Ascending aorta (tissue), 2 donors: ENCODE measurements around the gene SRPK1. TPM values are rescaled to one million over a fixed set of nuclear protein-coding genes. Genes with fewer than 3 reads are reported as not detected.

Experiments
- DNase-seq, 2 donors: peaks; one replicate each; pipeline ENCODE4 v3.0.0-alpha.2; 2019; ENCODE audit warnings: low spot score in 2 of 2
- H3K27ac ChIP-seq, 2 donors: fragments of 200-600 bp; sonication (generic); one replicate each; pipeline ENCODE4 v1.5.1; 2016 to 2017; ENCODE audit warnings: mild to moderate bottlenecking in 1 of 2
- H3K27me3 ChIP-seq: fragments of 200-600 bp; sonication (generic); one replicate; pipeline ENCODE4 v1.5.1; 2017
- H3K36me3 ChIP-seq, 2 donors: fragments of 200-600 bp; sonication (generic); one replicate each; pipeline ENCODE4 v1.5.1; 2016
- H3K4me1 ChIP-seq, 2 donors: fragments of 200-600 bp; sonication (generic); one replicate each; pipeline ENCODE4 v1.5.1; 2016 to 2017; ENCODE audit warnings: mild to moderate bottlenecking in 1 of 2
- H3K4me3 ChIP-seq, 2 donors: fragments of 200-600 bp; sonication (generic); one replicate each; pipeline ENCODE4 v1.5.1; 2016 to 2017; ENCODE audit warnings: mild to moderate bottlenecking in 1 of 2
- H3K9me3 ChIP-seq, 2 donors: fragments of 200-600 bp; sonication (generic); one replicate each; pipeline ENCODE4 v1.5.1; 2016
- intact Hi-C: fragments of 100-400 bp; cut with DNase I; formaldehyde crosslinking; loops from one replicate; pipeline ENCODE4 v1.15.1; 2023
- total RNA-seq: library from RNA; depleted of rRNA; stranded (reverse); fragments of >200 nt; gene quantifications from one replicate; pipeline ENCODE4 v1.1.0, GENCODE V29; 2016
- TF ChIP-seq, protein P1 (sequence below), 3 experiments: fragments of 200-600 bp in 2 of 3; fragments of 450-650 bp in 1 of 3; sonication (generic) in 2 of 3; IDR thresholded peaks; one replicate each; pipeline ENCODE4 v1.5.1; 2016 to 2019; ENCODE audit warnings: antibody characterized with exemption in 3 of 3, mild to moderate bottlenecking in 1 of 3, moderate library complexity in 1 of 3

The SRPK1 gene
- total RNA-seq, 1 donor from 2014 or later: 16.2 TPM

DNA sequence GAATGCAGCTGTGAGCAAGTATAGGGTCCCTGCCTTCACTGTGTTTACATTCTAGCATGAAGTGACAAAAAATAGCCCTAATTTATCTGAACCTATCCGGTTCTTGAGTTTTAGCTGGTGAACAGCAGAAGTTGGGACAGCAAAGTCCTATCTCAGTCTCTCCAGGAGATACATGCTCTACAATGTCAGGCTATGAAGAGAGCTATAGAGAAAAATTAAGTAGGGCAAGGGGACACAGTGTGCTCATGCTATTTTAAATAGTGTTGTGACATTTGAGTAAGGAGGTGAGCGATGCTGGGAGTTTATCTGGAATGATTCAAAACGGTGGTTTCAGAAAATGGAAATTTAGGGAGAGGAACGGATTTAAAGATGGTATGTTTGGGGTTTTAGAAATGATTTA lies 20.4 kb downstream of the SRPK1 start:
- Histone ChIP-seq H3K4me3 (no peak overlapping the region), H3K27ac (no peak overlapping the region), H3K36me3 (peaks cover 2 to 4% of the 10 kb centered on the region in 2 donors), H3K27me3 (no peaks in the 10 kb centered on the region), H3K9me3 (no peaks in the 10 kb centered on the region), H3K4me1 (no peaks in the 10 kb centered on the region)
- TF ChIP-seq, protein P1, sequence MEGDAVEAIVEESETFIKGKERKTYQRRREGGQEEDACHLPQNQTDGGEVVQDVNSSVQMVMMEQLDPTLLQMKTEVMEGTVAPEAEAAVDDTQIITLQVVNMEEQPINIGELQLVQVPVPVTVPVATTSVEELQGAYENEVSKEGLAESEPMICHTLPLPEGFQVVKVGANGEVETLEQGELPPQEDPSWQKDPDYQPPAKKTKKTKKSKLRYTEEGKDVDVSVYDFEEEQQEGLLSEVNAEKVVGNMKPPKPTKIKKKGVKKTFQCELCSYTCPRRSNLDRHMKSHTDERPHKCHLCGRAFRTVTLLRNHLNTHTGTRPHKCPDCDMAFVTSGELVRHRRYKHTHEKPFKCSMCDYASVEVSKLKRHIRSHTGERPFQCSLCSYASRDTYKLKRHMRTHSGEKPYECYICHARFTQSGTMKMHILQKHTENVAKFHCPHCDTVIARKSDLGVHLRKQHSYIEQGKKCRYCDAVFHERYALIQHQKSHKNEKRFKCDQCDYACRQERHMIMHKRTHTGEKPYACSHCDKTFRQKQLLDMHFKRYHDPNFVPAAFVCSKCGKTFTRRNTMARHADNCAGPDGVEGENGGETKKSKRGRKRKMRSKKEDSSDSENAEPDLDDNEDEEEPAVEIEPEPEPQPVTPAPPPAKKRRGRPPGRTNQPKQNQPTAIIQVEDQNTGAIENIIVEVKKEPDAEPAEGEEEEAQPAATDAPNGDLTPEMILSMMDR (IDR thresholded peaks at IDR 0.05): no peak
- no peak for DNase-seq
- intact Hi-C loops: no loop called here

DNA sequence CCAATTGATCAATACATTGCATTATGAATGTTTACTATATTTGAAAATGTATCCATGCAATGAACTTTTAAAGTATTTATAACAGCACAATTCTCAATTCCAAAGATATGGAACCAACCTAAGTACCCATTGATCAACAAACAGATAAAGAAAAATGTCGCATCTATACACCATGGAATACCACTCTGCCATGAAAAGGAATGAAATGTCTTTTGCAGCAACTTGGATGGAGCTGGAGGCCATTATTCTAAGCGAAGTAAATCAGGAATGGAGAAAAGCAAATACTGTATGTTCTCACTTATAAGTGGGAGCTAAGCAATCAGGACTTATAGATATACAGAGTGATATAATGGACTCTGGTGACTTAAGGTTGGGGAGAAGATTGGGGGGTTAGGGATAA lies 22.9 kb downstream of the SRPK1 start:
- no peak overlapping the region for H3K4me3 ChIP-seq
- H3K9me3 ChIP-seq: no peaks in the 10 kb centered on the region
- no peaks in the 10 kb centered on the region for H3K4me1 ChIP-seq
- intact Hi-C loops: no loop called here
- no peak for DNase-seq
- TF ChIP-seq, protein P1 (IDR thresholded peaks at IDR 0.05): no peak
- H3K27me3 ChIP-seq: no peaks in the 10 kb centered on the region
- H3K36me3 ChIP-seq: no peaks in the 10 kb centered on the region
- no peak overlapping the region for H3K27ac ChIP-seq

DNA sequence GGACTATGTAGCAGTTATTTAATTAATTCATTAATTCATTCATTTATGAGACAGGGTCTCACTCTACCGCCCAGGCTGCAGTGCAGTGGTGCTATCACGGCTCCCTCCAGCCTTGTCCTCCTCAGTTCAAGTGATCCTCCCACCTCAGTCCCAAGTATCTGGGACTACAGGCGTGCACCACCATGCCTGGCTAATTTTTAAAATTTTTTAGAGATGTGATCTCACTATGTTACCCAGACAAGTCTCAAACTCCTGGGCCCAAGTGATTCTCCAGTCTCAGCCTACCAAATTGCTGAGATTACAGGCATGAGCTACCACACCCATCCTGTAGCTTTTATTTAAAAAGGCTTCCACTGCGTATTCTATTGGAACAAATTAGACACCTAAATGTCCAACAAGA lies 23.4 kb downstream of the SRPK1 start:
- H3K4me3 ChIP-seq: no peak overlapping the region
- H3K9me3 ChIP-seq: no peaks in the 10 kb centered on the region
- no peak overlapping the region for H3K27ac ChIP-seq
- H3K27me3 ChIP-seq: no peaks in the 10 kb centered on the region
- H3K4me1 ChIP-seq: no peaks in the 10 kb centered on the region
- intact Hi-C loops: no loop called here
- no peaks in the 10 kb centered on the region for H3K36me3 ChIP-seq
- no peak for DNase-seq
- TF ChIP-seq, protein P1 (IDR thresholded peaks at IDR 0.05): no peak

DNA sequence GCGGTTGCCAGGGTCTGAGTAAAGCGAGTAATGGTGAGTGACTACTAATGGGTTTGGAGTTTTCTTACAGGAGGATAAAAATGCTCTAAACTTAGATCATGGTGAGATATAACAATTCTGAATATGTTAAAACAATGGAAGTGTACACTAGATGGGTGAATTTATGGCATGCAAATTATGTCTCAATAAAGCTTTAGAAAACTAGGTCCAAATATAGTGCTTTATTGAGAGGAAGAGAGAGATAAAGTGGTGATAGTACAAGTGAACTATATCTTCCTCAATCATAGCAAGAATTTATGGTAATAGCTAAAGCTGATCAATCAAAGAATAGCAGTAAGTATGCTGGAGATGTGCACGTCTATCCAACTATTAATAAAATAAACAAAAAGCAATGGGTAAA lies 23.9 kb downstream of the SRPK1 start:
- intact Hi-C loops: no loop called here
- H3K9me3 ChIP-seq: no peaks in the 10 kb centered on the region
- DNase-seq: no peak
- TF ChIP-seq, protein P1 (IDR thresholded peaks at IDR 0.05): no peak
- H3K27me3 ChIP-seq: no peaks in the 10 kb centered on the region
- no peaks in the 10 kb centered on the region for H3K4me1 ChIP-seq
- no peaks in the 10 kb centered on the region for H3K36me3 ChIP-seq
- H3K4me3 ChIP-seq: no peak overlapping the region
- no peak overlapping the region for H3K27ac ChIP-seq

DNA sequence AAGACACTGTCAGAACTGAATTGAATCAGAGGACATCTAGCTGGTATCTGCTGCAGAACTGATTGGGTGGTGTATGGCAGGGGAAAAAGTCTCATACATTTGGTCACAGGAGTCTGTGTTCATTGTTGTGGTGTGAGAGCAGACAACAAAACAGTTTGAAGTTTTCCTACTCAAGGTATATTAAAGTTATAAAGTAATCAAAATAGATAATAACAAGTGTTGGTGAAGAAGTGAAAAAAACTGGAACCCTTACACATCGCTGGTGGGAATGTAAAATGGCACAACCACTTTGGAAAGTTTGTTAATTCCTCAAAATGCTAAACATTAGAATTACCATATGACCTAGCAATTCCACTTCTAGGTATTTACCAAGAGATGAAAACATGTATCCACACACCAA lies 24.7 kb downstream of the SRPK1 start:
- Histone ChIP-seq H3K4me3 (no peak overlapping the region), H3K27me3 (no peaks in the 10 kb centered on the region), H3K4me1 (no peaks in the 10 kb centered on the region), H3K27ac (no peak overlapping the region), H3K36me3 (no peaks in the 10 kb centered on the region), H3K9me3 (no peaks in the 10 kb centered on the region)
- DNase-seq: no peak
- TF ChIP-seq, protein P1 (IDR thresholded peaks at IDR 0.05): no peak
- intact Hi-C loops: no loop called here

DNA sequence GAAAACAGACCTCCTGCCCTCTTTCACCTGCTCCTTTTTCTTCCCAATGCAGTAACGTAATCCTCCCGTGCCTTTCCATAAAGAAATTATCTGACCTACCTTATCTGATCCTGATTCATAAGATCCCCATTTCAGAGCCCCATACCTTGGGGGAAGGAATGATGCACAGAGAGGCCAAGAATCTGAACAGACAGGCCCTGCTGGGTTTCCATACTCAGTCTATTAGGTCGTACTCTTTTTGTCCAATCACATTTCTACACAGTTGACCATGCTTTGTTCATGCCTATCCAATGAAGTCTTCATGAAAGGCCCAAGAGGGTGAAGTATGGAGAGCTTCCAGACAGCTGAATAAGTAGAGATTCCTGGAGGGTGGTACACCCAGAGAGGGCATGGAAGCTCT lies 25.3 kb downstream of the SRPK1 start:
- no peaks in the 10 kb centered on the region for H3K36me3 ChIP-seq
- no peak overlapping the region for H3K27ac ChIP-seq
- intact Hi-C loops: no loop called here
- no peak for DNase-seq
- H3K27me3 ChIP-seq: no peaks in the 10 kb centered on the region
- TF ChIP-seq, protein P1 (IDR thresholded peaks at IDR 0.05): no peak
- no peaks in the 10 kb centered on the region for H3K4me1 ChIP-seq
- H3K9me3 ChIP-seq: no peaks in the 10 kb centered on the region
- no peak overlapping the region for H3K4me3 ChIP-seq
